Pancreas (tissue), 10 donors: Measurements from ENCODE around the gene PSD4. TPM values are rescaled to one million over a fixed set of nuclear protein-coding genes. Genes with fewer than 3 reads are reported as not detected.
A peak's percentile ranks its signal among the peaks of the same experiment; 100 is the strongest.

Source experiments
- ATAC-seq, 4 donors: fragments of 200-7000 bp; cut with Tn5 transposase; one replicate each; pipeline versions ENCODE4 v1.8.0 to v1.9.1; 2020; ENCODE audit warnings: mild to moderate bottlenecking in 4 of 4, moderate library complexity in 4 of 4
- DNase-seq, 6 donors: peaks; one replicate each; pipeline ENCODE4 v3.0.0-alpha.2; 2020
- FAIRE-seq: peaks from 2 replicates; lab custom pipeline; 2012; peaks lifted over from hg19 to GRCh38; lab: Jason Lieb, UNC
- H3K27ac ChIP-seq, 4 donors: fragments of 200-600 bp; sonication (generic); 1 replicate in 3 of 4; 2 replicates in 1 of 4; pipeline versions ENCODE4 v1.5.0 to v1.8.0; 2020
- H3K27me3 ChIP-seq, 4 donors: fragments of 200-600 bp; one replicate each; pipeline ENCODE4 v1.8.0; 2021
- H3K36me3 ChIP-seq, 3 donors: fragments of 200-600 bp; sonication (generic) in 1 of 3; one replicate each; pipeline versions ENCODE4 v1.5.0 to v1.8.0; 2020 to 2021
- H3K4me1 ChIP-seq, 3 donors: fragments of 200-600 bp; one replicate each; pipeline ENCODE4 v1.8.0; 2021
- H3K4me3 ChIP-seq, 4 donors: fragments of 200-600 bp; sonication (generic) in 2 of 4; one replicate each; pipeline versions ENCODE4 v1.5.0 to v1.8.0; 2020 to 2021
- H3K9me3 ChIP-seq, 4 donors: fragments of 200-600 bp; one replicate each; pipeline ENCODE4 v1.8.0; 2021
- WGBS, 2 donors: extraction: QIAGEN DNeasy Blood & Tissue Kit; methylation state at CpG; one replicate each; pipeline ENCODE4 v1.1.7; 2013; 5-methylcytosine and 5-hydroxymethylcytosine counted together
- intact Hi-C, 3 donors: fragments of 100-400 bp; cut with DNase I; formaldehyde crosslinking; loops; one replicate each; pipeline versions ENCODE4 v1.11.1 to v1.14.2; 2022
- polyA plus RNA-seq, 2 donors: library from polyadenylated mRNA; stranded (reverse); fragments of 200-250 nt; gene quantifications; one replicate each; pipeline ENCODE4 v1.2.3, GENCODE V29; 2013
- total RNA-seq, 6 donors: library from RNA; stranded (reverse); fragmentation: NEBNext Ultra II Directional in 4 of 6; extraction: Animal tissue kit (Norgen Biotek cat#: 25700) in 4 of 6; gene quantifications; one replicate each; pipeline versions ENCODE4 v1.2.1 to v1.2.4, GENCODE V29; 2021 to 2023
- TF ChIP-seq, protein P1 (sequence below), 4 donors: fragments of 200-600 bp; sonication (generic) in 3 of 4; IDR thresholded peaks; one replicate each; pipeline versions ENCODE4 v1.5.0 to v1.8.0; 2021; ENCODE audit warnings: antibody characterized with exemption in 4 of 4
- donor health status: healthy with polysubstance abuse.
- donor health status: DM: no; HTN: no; CAD: no; lungs with moderate emphysema.
- donor health status: DM: no; HTN: no; CAD: no.
- donor health status: control.
- donor health status: control.
- donor health status: Bipolar disorder and iron deficiency.
- donor health status: DM: yes; HTN: yes; CAD: no.
- donor health status: DM: no; HTN: no; CAD: no.
- donor health status: DM: no; HTN: no; CAD: no.
- donor health status: DM: yes; HTN: yes; CAD: no.

The PSD4 gene
- total and polyA plus RNA-seq, 8 donors, result 15.9 to 37.6 (median 26.0) TPM

DNA sequence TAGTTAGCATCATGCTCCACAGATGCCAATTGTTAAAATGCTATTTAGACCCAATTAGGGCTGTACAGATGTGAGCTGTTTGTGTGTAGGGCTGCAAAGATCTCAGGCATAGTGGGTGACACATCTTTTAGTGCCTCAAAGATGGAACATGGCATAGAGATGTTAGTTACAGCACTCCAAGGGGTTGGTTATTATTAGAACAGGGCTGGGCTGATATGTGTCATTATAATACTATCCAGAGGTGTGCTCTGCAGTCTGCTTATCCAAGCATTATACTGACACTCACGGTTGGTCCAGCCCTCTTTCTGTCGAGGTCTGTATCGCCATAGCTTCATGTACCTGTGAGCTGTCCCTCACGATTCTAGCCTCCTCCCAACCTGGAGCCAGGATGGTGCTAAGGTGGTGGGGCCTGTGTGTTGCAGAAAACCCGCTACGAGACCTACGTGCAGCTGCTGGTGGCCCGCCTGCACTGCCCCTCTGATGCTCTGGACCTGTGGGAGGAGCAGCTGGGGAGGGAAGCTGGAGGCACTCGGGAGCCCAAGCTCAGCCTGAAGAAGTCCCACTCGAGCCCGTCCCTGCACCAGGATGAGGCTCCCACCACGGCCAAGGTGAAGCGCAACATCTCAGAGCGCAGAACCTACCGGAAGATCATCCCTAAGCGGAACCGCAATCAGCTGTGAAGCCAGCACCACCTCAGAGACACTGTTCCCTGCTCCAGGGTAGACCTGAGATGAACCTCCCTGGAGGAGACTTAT, 27.1 kb downstream of the PSD4 start:
- H3K4me3 ChIP-seq, result no peak overlapping the region
- no peak overlapping the region for H3K27ac ChIP-seq
- H3K9me3 ChIP-seq, result no peaks in the 10 kb centered on the region
- H3K4me1 ChIP-seq, result peaks cover 0 to 13% (median 5%) of the 10 kb centered on the region in 3 donors
- ATAC-seq (no peak), DNase-seq (peak in 1 of 6 donors; percentile 59), FAIRE-seq (no peak)
- H3K27me3 ChIP-seq, result no peaks in the 10 kb centered on the region
- 88% methylated on average over 17 of the region's 17 CpGs for WGBS, 2 donors
- H3K36me3 ChIP-seq, result no peaks in the 10 kb centered on the region
- TF ChIP-seq, protein P1, sequence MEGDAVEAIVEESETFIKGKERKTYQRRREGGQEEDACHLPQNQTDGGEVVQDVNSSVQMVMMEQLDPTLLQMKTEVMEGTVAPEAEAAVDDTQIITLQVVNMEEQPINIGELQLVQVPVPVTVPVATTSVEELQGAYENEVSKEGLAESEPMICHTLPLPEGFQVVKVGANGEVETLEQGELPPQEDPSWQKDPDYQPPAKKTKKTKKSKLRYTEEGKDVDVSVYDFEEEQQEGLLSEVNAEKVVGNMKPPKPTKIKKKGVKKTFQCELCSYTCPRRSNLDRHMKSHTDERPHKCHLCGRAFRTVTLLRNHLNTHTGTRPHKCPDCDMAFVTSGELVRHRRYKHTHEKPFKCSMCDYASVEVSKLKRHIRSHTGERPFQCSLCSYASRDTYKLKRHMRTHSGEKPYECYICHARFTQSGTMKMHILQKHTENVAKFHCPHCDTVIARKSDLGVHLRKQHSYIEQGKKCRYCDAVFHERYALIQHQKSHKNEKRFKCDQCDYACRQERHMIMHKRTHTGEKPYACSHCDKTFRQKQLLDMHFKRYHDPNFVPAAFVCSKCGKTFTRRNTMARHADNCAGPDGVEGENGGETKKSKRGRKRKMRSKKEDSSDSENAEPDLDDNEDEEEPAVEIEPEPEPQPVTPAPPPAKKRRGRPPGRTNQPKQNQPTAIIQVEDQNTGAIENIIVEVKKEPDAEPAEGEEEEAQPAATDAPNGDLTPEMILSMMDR (IDR thresholded peaks at IDR 0.05), result no peak
- intact Hi-C loops, result loop anchor here in 2 of 3 donors (5.0 to 10.0 kb wide), 3 partner anchors 64 to 174 kb away; no protein-coding TSS in a partner anchor

DNA sequence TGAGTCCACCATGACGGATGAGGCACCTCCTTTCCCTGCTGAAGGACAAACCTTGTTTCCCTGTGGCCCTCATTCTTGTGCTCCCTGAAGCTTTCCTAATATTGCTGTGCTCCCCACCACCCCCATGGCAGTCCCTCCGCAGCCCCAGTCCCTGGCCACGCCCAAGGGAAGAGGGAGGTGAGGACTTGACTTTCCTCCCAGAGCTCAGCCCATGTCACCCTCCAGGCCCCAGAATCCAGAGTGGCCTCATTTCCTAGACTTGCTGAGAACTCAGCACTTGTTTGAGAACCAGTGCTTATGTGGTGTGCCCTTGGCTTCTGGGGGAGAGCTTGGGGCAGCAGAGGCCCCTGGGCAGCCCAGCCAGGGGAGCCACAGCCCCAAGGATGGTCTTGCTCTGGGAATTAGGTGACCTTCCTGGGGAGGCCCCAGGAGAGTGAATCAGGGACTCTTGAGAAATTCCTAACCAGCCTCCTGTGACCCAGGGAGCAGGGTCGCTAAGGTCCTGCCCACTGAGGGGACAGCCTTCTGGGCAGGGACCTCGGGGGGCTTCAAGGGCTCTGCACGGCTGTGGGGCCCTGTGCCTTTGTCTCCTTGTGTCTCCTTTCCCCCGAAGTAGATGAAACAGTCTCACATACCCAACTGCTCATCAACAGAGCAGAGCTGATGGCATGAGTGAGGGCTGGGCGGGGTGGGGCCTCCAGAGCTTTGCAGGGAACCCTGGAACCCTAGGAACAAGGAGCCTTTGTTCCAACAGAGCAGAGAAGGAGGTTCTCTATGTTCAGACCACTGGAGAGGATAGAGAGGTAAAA, 27.9 kb downstream of the PSD4 start:
- H3K4me1 ChIP-seq, result peaks cover 0 to 15% (median 5%) of the 10 kb centered on the region in 3 donors
- no peak for DNase-seq
- TF ChIP-seq, protein P1 (IDR thresholded peaks at IDR 0.05), result no peak

DNA sequence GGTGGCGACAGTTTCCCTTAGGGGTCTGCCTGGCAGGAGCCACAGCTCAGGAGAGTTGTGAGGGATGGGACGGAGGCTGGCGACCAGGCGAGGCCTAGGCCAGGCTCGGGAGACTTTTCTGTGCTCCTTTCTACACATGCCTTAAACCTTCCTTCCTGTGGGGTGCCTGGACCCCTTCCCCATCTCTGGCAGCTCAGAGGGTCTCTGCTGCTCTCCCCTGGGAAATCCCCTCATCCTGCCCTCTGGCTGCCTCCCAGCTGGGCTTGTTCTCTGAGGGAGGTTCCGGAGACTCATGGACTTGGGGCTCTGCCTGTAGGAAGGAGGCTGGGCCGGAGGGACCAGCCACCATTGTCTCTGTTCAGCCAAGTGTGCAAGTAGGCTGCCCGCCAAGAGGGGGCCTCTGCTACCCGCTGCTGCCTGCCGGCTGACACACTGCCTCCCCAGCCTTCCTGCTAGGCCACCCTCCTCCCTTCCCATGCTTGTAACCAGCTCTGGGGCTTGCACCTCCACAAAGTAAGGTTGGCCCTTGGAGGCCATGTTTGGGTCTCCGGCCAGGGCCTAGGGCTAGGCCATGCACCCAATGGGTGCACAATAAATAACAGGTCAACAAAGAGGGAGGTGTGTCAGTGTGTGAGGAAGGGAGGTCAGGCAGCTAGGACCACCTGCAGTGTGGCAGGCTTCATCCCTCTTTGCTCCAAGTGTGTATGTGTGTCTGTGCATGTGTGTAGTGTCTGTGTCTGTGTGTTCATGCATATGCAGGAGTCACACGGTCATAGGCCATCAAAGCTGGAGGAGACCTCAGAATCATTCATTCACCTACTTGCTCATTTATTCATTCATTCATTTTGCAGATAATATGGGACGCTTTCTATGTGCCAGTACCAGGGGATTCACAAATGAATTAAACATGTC, 28.8 kb downstream of the PSD4 start:
- peaks cover 0 to 17% (median 5%) of the 10 kb centered on the region in 3 donors for H3K4me1 ChIP-seq
- intact Hi-C loops, result loop anchor here in 2 of 3 donors (5.0 to 10.0 kb wide), 3 partner anchors 65 to 172 kb away; no protein-coding TSS in a partner anchor
- peak in 1 of 6 donors; percentile 66 for DNase-seq

More for the DNA sequence above, 27.9 kb downstream of the PSD4 start:
- Histone ChIP-seq H3K36me3 (no peaks in the 10 kb centered on the region), H3K9me3 (no peaks in the 10 kb centered on the region), H3K4me3 (no peak overlapping the region), H3K27me3 (no peaks in the 10 kb centered on the region), H3K27ac (no peak overlapping the region)
- ATAC-seq (no peak), FAIRE-seq (no peak)
- intact Hi-C loops, result loop anchor here in 2 of 3 donors (5.0 to 10.0 kb wide), 3 partner anchors 64 to 173 kb away; no protein-coding TSS in a partner anchor
- 78 to 83% methylated on average over 8 of the region's 8 CpGs for WGBS, 2 donors

DNA sequence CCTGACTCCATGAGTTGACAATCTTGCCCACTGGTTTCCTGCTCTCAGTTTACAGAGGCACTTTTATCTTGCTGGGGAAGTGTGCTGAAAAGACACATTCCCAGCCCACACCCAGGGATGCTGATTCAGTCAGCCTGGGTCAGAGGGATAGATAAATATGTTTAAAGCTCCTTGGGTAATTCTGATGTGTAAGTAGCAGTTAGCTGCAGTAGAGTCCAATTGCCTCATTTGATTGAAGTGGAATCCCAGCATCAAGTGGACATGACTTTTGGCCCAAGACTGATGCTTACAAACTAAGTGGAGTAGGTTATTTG, 29.4 kb downstream of the PSD4 start:
- ATAC-seq, result no peak
- Histone ChIP-seq H3K9me3 (no peaks in the 10 kb centered on the region), H3K4me1 (peaks cover 0 to 14% (median 5%) of the 10 kb centered on the region in 3 donors), H3K27me3 (no peaks in the 10 kb centered on the region), H3K4me3 (no peak overlapping the region), H3K27ac (no peak overlapping the region), H3K36me3 (no peaks in the 10 kb centered on the region)
- intact Hi-C loops, result loop anchor here in 2 of 3 donors (5.0 to 10.0 kb wide), 3 partner anchors 66 to 172 kb away; no protein-coding TSS in a partner anchor
- TF ChIP-seq, protein P1 (IDR thresholded peaks at IDR 0.05), result no peak
- DNase-seq, result no peak
- no peak for FAIRE-seq

More for the DNA sequence above, 28.8 kb downstream of the PSD4 start:
- Histone ChIP-seq H3K27ac (no peak overlapping the region), H3K9me3 (no peaks in the 10 kb centered on the region), H3K4me3 (no peak overlapping the region), H3K27me3 (no peaks in the 10 kb centered on the region), H3K36me3 (no peaks in the 10 kb centered on the region)
- FAIRE-seq (no peak), ATAC-seq (no peak)
- TF ChIP-seq, protein P1 (IDR thresholded peaks at IDR 0.05), result no peak
- 81% methylated on average over 13 of the region's 13 CpGs for WGBS, 2 donors
